ENCODE data around the gene CDKN2B-AS1.

GRCh38 chr9:22002038-22002437, 7.4 kb downstream of the CDKN2B-AS1 start:
- TF ChIP-seq CTCF (IDR thresholded peaks at IDR 0.05; ENCODE audit: insufficient read depth, low read length, poor library complexity, severe bottlenecking) (no peak), EZH2phosphoT487 (conservative IDR thresholded peaks at IDR 0.05; ENCODE audit: low read length) (no peak)

All from SU-DHL-6 (cell line).